Raji (cell line): Measurements from ENCODE around the gene JAKMIP2.

ENCODE experiments used
- POLR2A ChIP-seq: IDR thresholded peaks from 2 replicates; pipeline ENCODE4 v1.6.1; 2011; ENCODE audit warnings: low read depth, low read length, control low read depth; ENCODE audit not compliant: insufficient read depth

JAKMIP2 gene

GRCh38 chr5:147734894-147735293 is 47.6 kb downstream of the JAKMIP2 start:
- TF ChIP-seq POLR2A, result no peak

GRCh38 chr5:147733075-147733474 is 49.5 kb downstream of the JAKMIP2 start:
- TF ChIP-seq POLR2A, result no peak

GRCh38 chr5:147732291-147732883 is 50.1 kb downstream of the JAKMIP2 start:
- no peak for TF ChIP-seq POLR2A

- no peak for TF ChIP-seq POLR2A
Observed at GRCh38 chr5:147731431-147732290, 50.9 kb downstream of the JAKMIP2 start.

- TF ChIP-seq POLR2A, result no peak
Observed at GRCh38 chr5:147727200-147727599, 55.3 kb downstream of the JAKMIP2 start.

GRCh38 chr5:147713550-147714295 is 68.8 kb downstream of the JAKMIP2 start:
- no peak for TF ChIP-seq POLR2A

GRCh38 chr5:147712598-147712997 is 69.9 kb downstream of the JAKMIP2 start:
- no peak for TF ChIP-seq POLR2A

- no peak for TF ChIP-seq POLR2A
Observed at GRCh38 chr5:147712019-147712418, 70.5 kb downstream of the JAKMIP2 start.

- no peak for TF ChIP-seq POLR2A
Observed at GRCh38 chr5:147711019-147711418, 71.5 kb downstream of the JAKMIP2 start.

GRCh38 chr5:147708708-147709107 is 73.8 kb downstream of the JAKMIP2 start:
- TF ChIP-seq POLR2A, result no peak

GRCh38 chr5:147704544-147704943 is 78.0 kb downstream of the JAKMIP2 start:
- no peak for TF ChIP-seq POLR2A

GRCh38 chr5:147701468-147701867 is 81.1 kb downstream of the JAKMIP2 start:
- TF ChIP-seq POLR2A, result no peak

- TF ChIP-seq POLR2A, result no peak
Observed at GRCh38 chr5:147699496-147700088, 82.9 kb downstream of the JAKMIP2 start.

GRCh38 chr5:147697380-147697779 is 85.1 kb downstream of the JAKMIP2 start:
- no peak for TF ChIP-seq POLR2A

- TF ChIP-seq POLR2A, result no peak
Observed at GRCh38 chr5:147694772-147695171, 87.8 kb downstream of the JAKMIP2 start.
